ENCODE results near the gene DCDC1. TPM values are rescaled to one million over a fixed set of nuclear protein-coding genes. Genes with fewer than 3 reads are reported as not detected.
"Not testable (repeated sequence)": the region's sequence is repeated elsewhere in the genome, so short reads cannot be mapped to it uniquely, and the experiment has no call there.

The DCDC1 gene
- total RNA-seq, 6 donors from 2014 or later, result 0.11 to 25.2 (median 3.3) TPM

GRCh38 chr11:31301549-31302510, 67.7 kb downstream of the DCDC1 start:
- no peak overlapping the region for H3K4me3 ChIP-seq
- 83 to 86% methylated on average over 5 of the region's 5 CpGs for WGBS, 2 donors
- no peak for ATAC-seq (ENCODE audit: low FRiP score in 2 of 2)
- no peaks in the 10 kb centered on the region for H3K27me3 ChIP-seq
- no peaks in the 10 kb centered on the region for H3K4me1 ChIP-seq
- H3K9me3 ChIP-seq, result no peaks in the 10 kb centered on the region
- DNase-seq, result no peak
- no peak overlapping the region for H3K27ac ChIP-seq
- TF ChIP-seq CTCF (IDR thresholded peaks at IDR 0.05), result no peak
- no peak for TF ChIP-seq EP300 (IDR thresholded peaks at IDR 0.05)
- no peak for TF ChIP-seq POLR2A (IDR thresholded peaks at IDR 0.05)
- TF ChIP-seq POLR2AphosphoS5 (IDR thresholded peaks at IDR 0.05), result no peak
- H3K36me3 ChIP-seq, result no peaks in the 10 kb centered on the region

GRCh38 chr11:31295308-31295707, 74.2 kb downstream of the DCDC1 start:
- TF ChIP-seq EP300 (IDR thresholded peaks at IDR 0.05), result no peak
- TF ChIP-seq CTCF (IDR thresholded peaks at IDR 0.05), result no peak
- no peak for TF ChIP-seq POLR2A (IDR thresholded peaks at IDR 0.05)
- WGBS, 2 donors, result 74 to 84% methylated on average over 3 of the region's 3 CpGs
- H3K4me3 ChIP-seq, result no peak overlapping the region
- no peak overlapping the region for H3K27ac ChIP-seq
- DNase-seq (no peak), ATAC-seq (ENCODE audit: low FRiP score in 2 of 2) (no peak)
- no peaks in the 10 kb centered on the region for H3K9me3 ChIP-seq
- H3K27me3 ChIP-seq, result no peaks in the 10 kb centered on the region
- no peaks in the 10 kb centered on the region for H3K4me1 ChIP-seq
- no peaks in the 10 kb centered on the region for H3K36me3 ChIP-seq

- H3K9me3 ChIP-seq, result peaks cover 0 to 19% (median 11%) of the 10 kb centered on the region in 4 donors
- not testable (repeated sequence) for H3K4me3 ChIP-seq; H3K27ac ChIP-seq; H3K36me3 ChIP-seq; ATAC-seq (ENCODE audit: low FRiP score in 2 of 2); H3K27me3 ChIP-seq; H3K4me1 ChIP-seq; DNase-seq
- 94 to 95% methylated on average over 3 of the region's 3 CpGs for WGBS, 2 donors
Measured at GRCh38 chr11:31273527-31273926, 96.0 kb downstream of the DCDC1 start.

GRCh38 chr11:31267720-31268119, 101.8 kb downstream of the DCDC1 start:
- no peak for TF ChIP-seq CTCF (IDR thresholded peaks at IDR 0.05)
- ATAC-seq (ENCODE audit: low FRiP score in 2 of 2) (no peak), DNase-seq (no peak)
- H3K4me3 ChIP-seq, result no peak overlapping the region
- no peaks in the 10 kb centered on the region for H3K4me1 ChIP-seq
- H3K9me3 ChIP-seq, result peaks cover 0 to 5% (median 3%) of the 10 kb centered on the region in 4 donors
- no peaks in the 10 kb centered on the region for H3K36me3 ChIP-seq
- no peaks in the 10 kb centered on the region for H3K27me3 ChIP-seq
- H3K27ac ChIP-seq, result no peak overlapping the region

GRCh38 chr11:31264834-31265233, 104.7 kb downstream of the DCDC1 start:
- H3K4me3 ChIP-seq, result no peak overlapping the region
- no peak for ATAC-seq (ENCODE audit: low FRiP score in 2 of 2)
- no peaks in the 10 kb centered on the region for H3K27me3 ChIP-seq
- H3K27ac ChIP-seq, result no peak overlapping the region
- H3K9me3 ChIP-seq, result no peaks in the 10 kb centered on the region
- H3K4me1 ChIP-seq, result no peaks in the 10 kb centered on the region
- DNase-seq, result no peak
- H3K36me3 ChIP-seq, result no peaks in the 10 kb centered on the region
- TF ChIP-seq EP300 (IDR thresholded peaks at IDR 0.05) (no peak), CTCF (IDR thresholded peaks at IDR 0.05) (no peak), POLR2AphosphoS5 (IDR thresholded peaks at IDR 0.05) (no peak), POLR2A (IDR thresholded peaks at IDR 0.05) (no peak)
- 91 to 94% methylated on average over 1 of the region's 1 CpG for WGBS, 2 donors
